GM19099 (cell line): Measurements from ENCODE around the gene TEX29.

Experiments
- POLR2A ChIP-seq: IDR thresholded peaks from 3 replicates; pipeline ENCODE4 v1.6.1; 2011; ENCODE audit warnings: low read depth; ENCODE audit not compliant: insufficient read length; ENCODE audit errors: extremely low read depth

Gene TEX29

GRCh38 chr13:111312944-111313590 lies 7.4 kb upstream of the TEX29 start:
- TF ChIP-seq POLR2A: no peak

GRCh38 chr13:111313911-111314425 lies 6.5 kb upstream of the TEX29 start:
- no peak for TF ChIP-seq POLR2A

GRCh38 chr13:111314852-111315251 lies 5.6 kb upstream of the TEX29 start:
- no peak for TF ChIP-seq POLR2A

- no peak for TF ChIP-seq POLR2A
Observed at GRCh38 chr13:111315347-111315995, 5.0 kb upstream of the TEX29 start.

- no peak for TF ChIP-seq POLR2A
Observed at GRCh38 chr13:111316161-111316730, 4.2 kb upstream of the TEX29 start.

- no peak for TF ChIP-seq POLR2A
Observed at GRCh38 chr13:111317042-111317550, 3.3 kb upstream of the TEX29 start.

GRCh38 chr13:111317571-111318345 lies 2.7 kb upstream of the TEX29 start:
- no peak for TF ChIP-seq POLR2A

DNA sequence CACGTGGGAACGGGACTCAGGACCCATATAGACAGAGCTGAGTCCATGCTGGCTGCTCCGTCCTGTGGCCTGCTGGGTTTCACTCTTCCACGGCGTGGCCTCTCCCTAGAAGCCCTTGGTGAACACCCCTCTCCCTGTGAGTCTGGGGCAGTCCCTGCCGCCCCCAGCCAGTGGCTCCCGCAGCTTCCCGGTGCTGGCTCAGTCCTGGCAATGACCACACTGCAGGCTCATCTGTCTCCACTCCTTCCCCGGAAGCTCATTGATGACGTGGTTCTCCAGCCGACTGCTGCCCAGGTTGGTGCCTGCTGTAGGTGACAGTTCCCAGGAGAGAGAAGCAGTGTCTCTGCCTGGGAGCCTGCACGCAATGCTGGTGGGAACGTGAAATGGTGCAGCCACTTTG lies 2.1 kb upstream of the TEX29 start:
- no peak for TF ChIP-seq POLR2A

- no peak for TF ChIP-seq POLR2A
Observed at GRCh38 chr13:111319521-111319920, 921 bp upstream of the TEX29 start.

DNA sequence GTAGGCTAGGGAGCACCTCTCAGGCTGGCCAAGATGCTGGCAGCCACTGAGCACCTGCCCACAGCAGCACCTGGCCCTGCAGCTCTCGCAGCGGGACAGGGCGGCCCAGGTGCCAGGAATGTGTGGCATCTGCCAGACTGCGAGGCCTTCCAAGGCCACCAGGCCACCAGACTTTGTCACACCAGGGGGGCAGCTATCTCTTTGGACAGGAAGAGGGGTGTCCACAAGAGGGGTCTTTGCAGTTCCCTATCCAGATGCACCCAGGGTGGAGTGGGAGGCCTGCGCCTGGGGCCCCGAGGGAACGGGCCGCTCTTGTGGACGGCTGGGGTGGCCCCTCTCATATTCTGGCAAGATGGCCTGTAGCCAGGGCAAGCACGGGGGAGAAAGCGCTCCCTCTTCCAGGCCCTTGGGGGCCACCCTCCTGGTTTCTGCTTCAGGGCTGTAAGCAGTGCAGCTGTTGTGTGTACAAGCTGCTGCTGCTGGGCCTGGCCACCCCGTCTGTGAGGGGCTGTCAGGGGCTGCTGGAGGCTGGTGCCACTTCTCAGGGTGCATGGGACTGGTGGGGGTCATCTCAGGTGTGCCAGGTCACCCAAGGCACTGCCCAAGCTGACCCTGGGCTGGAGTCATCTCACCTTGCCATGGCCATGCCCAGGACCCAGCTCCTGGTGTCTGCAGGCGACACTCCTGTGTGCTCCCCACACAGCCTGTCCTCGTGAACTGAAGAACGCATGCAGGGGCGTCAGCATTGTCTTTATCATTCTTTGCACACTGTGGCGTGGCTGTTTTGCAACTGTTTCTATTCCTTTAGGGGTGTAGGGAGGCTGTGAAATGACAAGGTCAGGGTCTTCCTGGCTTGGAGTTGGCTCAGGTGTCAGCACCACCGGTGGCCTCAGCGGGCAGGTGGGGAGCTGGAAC lies 1.8 kb downstream of the TEX29 start:
- TF ChIP-seq POLR2A: no peak

DNA sequence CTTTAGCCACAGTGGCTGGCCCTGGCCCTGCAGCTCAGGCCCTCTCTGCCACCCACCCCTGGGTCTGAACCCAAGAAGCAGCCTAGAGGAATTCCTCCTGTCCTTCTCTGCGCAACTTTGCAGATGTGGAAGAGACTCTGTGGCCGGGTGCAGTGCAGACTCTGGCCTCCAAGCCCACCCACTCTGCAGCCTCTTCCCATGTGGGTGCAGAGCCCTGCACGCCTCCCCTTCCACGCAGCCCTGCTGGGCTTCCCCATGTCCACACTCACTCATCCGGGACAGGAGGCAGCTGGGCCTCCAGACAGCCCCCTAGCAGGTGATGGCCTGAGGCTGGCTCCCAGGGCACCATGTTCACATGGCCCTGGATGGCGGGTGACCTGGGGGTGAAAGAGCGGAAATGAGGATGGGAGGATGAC lies 2.5 kb downstream of the TEX29 start:
- no peak for TF ChIP-seq POLR2A

DNA sequence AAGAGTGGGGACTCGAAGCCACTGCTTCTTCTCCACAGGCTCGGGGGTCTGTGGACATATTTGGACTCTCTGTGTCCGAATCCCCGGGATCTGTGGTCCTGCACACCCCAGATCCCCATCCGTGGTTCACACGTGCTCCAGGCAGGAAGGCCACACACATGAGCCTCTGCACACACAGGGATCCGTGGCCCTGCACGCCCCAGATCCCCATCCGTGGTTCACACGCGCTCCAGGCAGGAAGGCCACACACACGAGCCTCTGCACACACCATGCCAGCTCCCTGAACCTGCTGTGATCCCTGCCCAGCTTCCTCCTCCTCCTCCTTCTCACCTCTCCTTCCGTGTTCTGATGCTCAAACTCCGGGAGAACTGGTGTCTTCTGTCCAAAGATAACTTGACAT lies 3.1 kb downstream of the TEX29 start:
- no peak for TF ChIP-seq POLR2A

DNA sequence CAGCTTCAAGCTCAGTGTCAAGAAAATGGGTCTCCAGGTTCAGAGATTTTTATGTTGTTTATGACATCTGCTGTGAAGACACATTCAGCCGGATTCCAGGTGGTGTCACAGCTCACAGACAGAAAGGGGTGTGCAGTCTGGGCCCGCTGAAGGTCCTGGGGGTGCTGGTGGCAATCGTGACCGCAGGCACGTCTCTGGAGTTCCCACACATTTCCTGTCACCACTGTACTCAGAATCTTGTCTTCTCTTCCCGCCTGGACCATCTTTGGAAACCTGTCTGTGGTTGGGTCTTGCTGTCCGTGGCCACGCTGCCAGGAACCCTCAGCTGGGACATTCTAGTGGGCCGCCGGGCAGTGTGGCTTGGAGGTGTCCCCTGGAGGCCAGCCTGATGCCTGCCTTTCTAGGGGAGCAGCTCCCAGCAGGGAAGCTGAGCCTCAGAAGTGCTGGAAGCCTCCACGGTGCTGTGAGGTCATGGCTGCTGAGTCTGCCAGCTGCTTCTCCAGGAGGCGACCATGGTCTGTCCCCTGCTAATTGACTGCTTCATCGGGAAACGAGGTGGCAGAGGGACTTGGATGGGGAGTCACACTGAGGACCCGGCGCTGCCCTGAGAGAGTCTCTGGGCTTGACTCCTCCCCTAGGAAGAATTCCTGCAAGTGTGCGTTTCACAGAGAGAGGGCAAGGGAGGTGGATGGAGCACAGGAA lies 3.7 kb downstream of the TEX29 start:
- no peak for TF ChIP-seq POLR2A

DNA sequence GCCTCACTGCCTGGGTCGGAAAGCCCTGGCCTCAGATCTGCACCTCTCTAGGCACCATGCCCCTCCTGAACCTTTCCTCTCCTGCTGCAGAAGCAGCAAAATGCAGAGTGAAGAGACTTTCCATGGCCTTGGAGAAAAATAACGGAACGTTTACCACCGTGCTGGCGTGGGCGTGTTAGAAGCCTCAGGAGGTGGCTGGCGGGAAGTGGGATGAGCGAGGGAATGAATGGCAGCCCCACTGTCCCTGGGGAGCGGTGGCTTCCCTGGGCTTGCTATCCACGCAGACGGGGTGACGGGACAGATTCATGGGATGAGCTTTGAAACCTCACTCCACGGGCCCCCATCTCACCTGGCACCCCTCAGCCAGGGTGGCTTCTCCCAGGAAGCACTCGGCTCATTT lies 4.3 kb downstream of the TEX29 start:
- TF ChIP-seq POLR2A: no peak
